ENCODE results near the gene MAPK11. TPM values are rescaled to one million over a fixed set of nuclear protein-coding genes. Genes with fewer than 3 reads are reported as not detected.

Gene MAPK11
- total and polyA plus RNA-seq, 7 experiments from 2014 or later: 0.13 to 22.9 (median 1.4) TPM

GRCh38 chr22:50256258-50256862 is 13.8 kb downstream of the MAPK11 start:
- no peaks in the 10 kb centered on the region for H3K9me3 ChIP-seq (ENCODE audit: control insufficient read depth in 2 of 3, low read length in 3 of 3)
- H3K27ac Mint-ChIP-seq: no peak overlapping the region
- H3K4me3 ChIP-seq (ENCODE audit: low read length): no peak overlapping the region
- H3K27me3 ChIP-seq (ENCODE audit: control insufficient read depth in 2 of 2, insufficient read depth in 2 of 2, low read length in 2 of 2): no peaks in the 10 kb centered on the region
- no peaks in the 10 kb centered on the region for H3K36me3 ChIP-seq (ENCODE audit: control insufficient read depth in 2 of 3, insufficient read depth in 3 of 3, low read length in 3 of 3)
- no peaks in the 10 kb centered on the region for H3K36me3 Mint-ChIP-seq
- no peaks in the 10 kb centered on the region for H3K9me3 Mint-ChIP-seq
- H3K4me1 ChIP-seq (ENCODE audit: control insufficient read depth in 2 of 2, insufficient read depth in 2 of 2, low read length in 2 of 2): peaks cover 0 to 11% of the 10 kb centered on the region in 2 donors
- DNase-seq: no peak
- peaks cover 0 to 5% (median 0%) of the 10 kb centered on the region in 7 donors for H3K4me1 Mint-ChIP-seq
- no peak overlapping the region for H3K27ac ChIP-seq (ENCODE audit: low read depth, low read length)
- peaks cover 0 to 13% (median 0%) of the 10 kb centered on the region in 5 donors for H3K27me3 Mint-ChIP-seq
- no peak overlapping the region for H3K4me3 Mint-ChIP-seq
- intact Hi-C loops (cut with micrococcal nuclease): no loop called here
- CTCF ChIA-PET: interaction anchor here (0.9 kb wide), 1 partner anchor 13 kb away, joined by 3 read pairs; no protein-coding TSS in a partner anchor
- ATAC-seq: no peak
- POLR2A ChIA-PET: interaction anchor here (1.2 kb wide), 1 partner anchor 86 kb away, joined by 4 read pairs; no protein-coding TSS in a partner anchor

GRCh38 chr22:50255607-50256006 is 14.6 kb downstream of the MAPK11 start:
- H3K27ac ChIP-seq (ENCODE audit: low read depth, low read length): no peak overlapping the region
- Mint-ChIP-seq H3K4me1 (peaks cover 0 to 5% (median 0%) of the 10 kb centered on the region in 7 donors), H3K4me3 (no peak overlapping the region), H3K9me3 (no peaks in the 10 kb centered on the region), H3K27ac (no peak overlapping the region), H3K36me3 (peaks cover 0 to 1% (median 0%) of the 10 kb centered on the region in 5 donors), H3K27me3 (peaks cover 0 to 13% (median 0%) of the 10 kb centered on the region in 5 donors)
- DNase-seq: no peak
- no peaks in the 10 kb centered on the region for H3K36me3 ChIP-seq (ENCODE audit: control insufficient read depth in 2 of 3, insufficient read depth in 3 of 3, low read length in 3 of 3)
- POLR2A ChIA-PET: interaction anchor here (0.9 to 1.2 kb wide), 2 partner anchors 86 to 244 kb away, joined by 4 to 5 read pairs; no protein-coding TSS in a partner anchor
- H3K27me3 ChIP-seq (ENCODE audit: control insufficient read depth in 2 of 2, insufficient read depth in 2 of 2, low read length in 2 of 2): no peaks in the 10 kb centered on the region
- CTCF ChIA-PET: interaction anchor here (0.6 to 1.1 kb wide), 3 partner anchors 14 to 365 kb away, joined by 3 read pairs; no protein-coding TSS in a partner anchor
- no peak overlapping the region for H3K4me3 ChIP-seq (ENCODE audit: low read length)
- H3K4me1 ChIP-seq (ENCODE audit: control insufficient read depth in 2 of 2, insufficient read depth in 2 of 2, low read length in 2 of 2): peaks cover 1 to 12% of the 10 kb centered on the region in 2 donors
- no peak for ATAC-seq
- H3K9me3 ChIP-seq (ENCODE audit: control insufficient read depth in 2 of 3, low read length in 3 of 3): no peaks in the 10 kb centered on the region
- intact Hi-C loops (cut with micrococcal nuclease): no loop called here

GRCh38 chr22:50255099-50255498 is 15.1 kb downstream of the MAPK11 start:
- peaks cover 0 to 1% (median 0%) of the 10 kb centered on the region in 5 donors for H3K36me3 Mint-ChIP-seq
- no peak overlapping the region for H3K27ac ChIP-seq (ENCODE audit: low read depth, low read length)
- no peak for DNase-seq
- peaks cover 0 to 9% (median 4%) of the 10 kb centered on the region in 7 donors for H3K4me1 Mint-ChIP-seq
- no peaks in the 10 kb centered on the region for H3K27me3 ChIP-seq (ENCODE audit: control insufficient read depth in 2 of 2, insufficient read depth in 2 of 2, low read length in 2 of 2)
- no peaks in the 10 kb centered on the region for H3K9me3 Mint-ChIP-seq
- peaks cover 0 to 13% (median 0%) of the 10 kb centered on the region in 5 donors for H3K27me3 Mint-ChIP-seq
- peaks cover 6 to 15% of the 10 kb centered on the region in 2 donors for H3K4me1 ChIP-seq (ENCODE audit: control insufficient read depth in 2 of 2, insufficient read depth in 2 of 2, low read length in 2 of 2)
- H3K4me3 ChIP-seq (ENCODE audit: low read length): no peak overlapping the region
- no peaks in the 10 kb centered on the region for H3K9me3 ChIP-seq (ENCODE audit: control insufficient read depth in 2 of 3, low read length in 3 of 3)
- POLR2A ChIA-PET: interaction anchor here (0.9 kb wide), 1 partner anchor 245 kb away, joined by 5 read pairs; no protein-coding TSS in a partner anchor
- no peaks in the 10 kb centered on the region for H3K36me3 ChIP-seq (ENCODE audit: control insufficient read depth in 2 of 3, insufficient read depth in 3 of 3, low read length in 3 of 3)
- peak overlapping the region in 1 of 9 donors; percentile 43 for H3K27ac Mint-ChIP-seq
- intact Hi-C loops (cut with micrococcal nuclease): no loop called here
- no peak for ATAC-seq
- no peak overlapping the region for H3K4me3 Mint-ChIP-seq
- CTCF ChIA-PET: interaction anchor here (0.6 to 1.1 kb wide), 2 partner anchors 73 to 365 kb away, joined by 3 read pairs; no protein-coding TSS in a partner anchor

GRCh38 chr22:50253941-50254340 is 16.2 kb downstream of the MAPK11 start:
- H3K4me1 ChIP-seq (ENCODE audit: control insufficient read depth in 2 of 2, insufficient read depth in 2 of 2, low read length in 2 of 2): peaks cover 15 to 24% of the 10 kb centered on the region in 2 donors
- peaks cover 0 to 10% (median 0%) of the 10 kb centered on the region in 5 donors for H3K27me3 Mint-ChIP-seq
- peaks cover 0 to 1% (median 0%) of the 10 kb centered on the region in 5 donors for H3K36me3 Mint-ChIP-seq
- H3K4me3 Mint-ChIP-seq: no peak overlapping the region
- H3K4me3 ChIP-seq (ENCODE audit: low read length): no peak overlapping the region
- no peaks in the 10 kb centered on the region for H3K9me3 ChIP-seq (ENCODE audit: control insufficient read depth in 2 of 3, low read length in 3 of 3)
- no peak for ATAC-seq
- H3K9me3 Mint-ChIP-seq: no peaks in the 10 kb centered on the region
- peaks cover 0 to 5% (median 0%) of the 10 kb centered on the region in 3 experiments for H3K36me3 ChIP-seq (ENCODE audit: control insufficient read depth in 2 of 3, insufficient read depth in 3 of 3, low read length in 3 of 3)
- H3K27ac Mint-ChIP-seq: peak overlapping the region in 1 of 9 donors; percentile 65
- peaks cover 0 to 15% (median 6%) of the 10 kb centered on the region in 7 donors for H3K4me1 Mint-ChIP-seq
- intact Hi-C loops (cut with micrococcal nuclease): loop anchor here (5.0 kb wide), 2 partner anchors 58 to 273 kb away; partner anchors contain the start of gene SCO2 (in 1 of the 2)
- ChIA-PET POLR2A (no interaction called here), CTCF (interaction anchor here (1.8 kb wide), 1 partner anchor 80 kb away, joined by 4 read pairs; no protein-coding TSS in a partner anchor)
- H3K27ac ChIP-seq (ENCODE audit: low read depth, low read length): no peak overlapping the region
- no peak for DNase-seq
- H3K27me3 ChIP-seq (ENCODE audit: control insufficient read depth in 2 of 2, insufficient read depth in 2 of 2, low read length in 2 of 2): no peaks in the 10 kb centered on the region

GRCh38 chr22:50253046-50253915 is 16.9 kb downstream of the MAPK11 start:
- intact Hi-C loops (cut with micrococcal nuclease): loop anchor here (5.0 kb wide), 2 partner anchors 59 to 274 kb away; partner anchors contain the start of gene SCO2 (in 1 of the 2)
- Histone ChIP-seq H3K9me3 (ENCODE audit: control insufficient read depth in 2 of 3, low read length in 3 of 3) (no peaks in the 10 kb centered on the region), H3K4me1 (ENCODE audit: control insufficient read depth in 2 of 2, insufficient read depth in 2 of 2, low read length in 2 of 2) (peaks cover 15 to 24% of the 10 kb centered on the region in 2 donors), H3K4me3 (ENCODE audit: low read length) (no peak overlapping the region), H3K27me3 (ENCODE audit: control insufficient read depth in 2 of 2, insufficient read depth in 2 of 2, low read length in 2 of 2) (no peaks in the 10 kb centered on the region), H3K36me3 (ENCODE audit: control insufficient read depth in 2 of 3, insufficient read depth in 3 of 3, low read length in 3 of 3) (peaks cover 0 to 9% (median 0%) of the 10 kb centered on the region in 3 experiments), H3K27ac (ENCODE audit: low read depth, low read length) (no peak overlapping the region)
- Mint-ChIP-seq H3K4me1 (peaks cover 0 to 15% (median 6%) of the 10 kb centered on the region in 7 donors), H3K36me3 (peaks cover 0 to 1% (median 0%) of the 10 kb centered on the region in 5 donors), H3K9me3 (no peaks in the 10 kb centered on the region), H3K27me3 (peaks cover 0 to 4% (median 0%) of the 10 kb centered on the region in 5 donors), H3K4me3 (no peak overlapping the region), H3K27ac (peak overlapping the region in 2 of 9 donors; percentile 65 to 77)
- ChIA-PET POLR2A (interaction anchor here (0.6 to 3.6 kb wide), 4 partner anchors 14 to 368 kb away, joined by 3 to 24 read pairs (median 3); no protein-coding TSS in a partner anchor), CTCF (interaction anchor here (0.7 to 2.6 kb wide), 7 partner anchors 13 to 367 kb away, joined by 3 to 18 read pairs (median 4); no protein-coding TSS in a partner anchor)
- DNase-seq: no peak
- ATAC-seq: no peak

Measured in naive thymus-derived CD4-positive, alpha-beta T cell (primary cell).